Endothelial cell of umbilical vein (primary cell): ENCODE results near the gene ANXA2. TPM values are rescaled to one million over a fixed set of nuclear protein-coding genes. Genes with fewer than 3 reads are reported as not detected.
A peak's percentile ranks its signal among the peaks of the same experiment; 100 is the strongest.
"Not testable (repeated sequence)": the region's sequence is repeated elsewhere in the genome, so short reads cannot be mapped to it uniquely, and the experiment has no call there.

Source experiments
- BruUV-seq: library from RNA; stranded (reverse); fragments of 400-500 nt; replicated peaks from 2 replicates; lab custom pipeline; 2021; lab: Mats Ljungman, UMichigan
- CTCF ChIA-PET: fragments of 300-600, 350-600 bp; sonication (Branson Sonifier 250); formaldehyde crosslinking; loops from one replicate; lab custom pipeline; 2021; ENCODE audit warnings: antibody characterized with exemption, inconsistent platforms; lab: Charles Lee
- POLR2A ChIA-PET: fragments of 300-600, 350-600 bp; sonication (Branson Sonifier 250); formaldehyde crosslinking; loops from one replicate; lab custom pipeline; 2021; ENCODE audit warnings: antibody characterized with exemption, inconsistent platforms; lab: Charles Lee
- DNase-seq: peaks from one replicate; pipeline ENCODE4 v3.0.0-alpha.2; 2011; ENCODE audit warnings: low read depth, low spot score
- FAIRE-seq: peaks from 2 replicates; lab custom pipeline; 2011; peaks lifted over from hg19 to GRCh38; lab: Jason Lieb, UNC
- H2AFZ ChIP-seq: 2 replicates; pipeline ENCODE4 v1.6.0; 2012; ENCODE audit warnings: low read depth, low read length, control low read depth, inconsistent platforms
- H3K27ac ChIP-seq: 2 replicates; pipeline ENCODE4 v1.5.1; 2011; ENCODE audit warnings: low read depth, mild to moderate bottlenecking, control low read depth, low read length, moderate library complexity; ENCODE audit not compliant: insufficient read depth
- H3K27me3 ChIP-seq, 2 experiments: 2 replicates each; pipeline versions ENCODE4 v1.6.0 to v1.6.1; 2011; ENCODE audit warnings: low read length in 2 of 2, mixed read lengths in 1 of 2; ENCODE audit not compliant: control insufficient read depth in 2 of 2, insufficient read depth in 2 of 2
- H3K36me3 ChIP-seq, 2 experiments: 2 replicates in 1 of 2; 3 replicates in 1 of 2; pipeline ENCODE4 v1.5.1; 2011; ENCODE audit warnings: low read length in 2 of 2, mild to moderate bottlenecking in 1 of 2, moderate library complexity in 1 of 2; ENCODE audit not compliant: control insufficient read depth in 2 of 2, insufficient read depth in 2 of 2; ENCODE audit errors: extremely low read depth in 1 of 2
- H3K4me1 ChIP-seq: 3 replicates; pipeline ENCODE4 v1.5.1; 2011; ENCODE audit warnings: mild to moderate bottlenecking, low read length; ENCODE audit not compliant: control insufficient read depth, insufficient read depth; ENCODE audit errors: extremely low read depth
- H3K4me2 ChIP-seq: 2 replicates; pipeline ENCODE4 v1.6.1; 2011; ENCODE audit warnings: low read length, control low read depth, mixed read lengths; ENCODE audit not compliant: insufficient read depth
- H3K4me3 ChIP-seq, 3 experiments: fragments of 200-600 bp in 1 of 3; sonication (generic), shearing (Covaris generic) in 1 of 3; replicated peaks in 1 of 3; 2 replicates each; pipeline ENCODE4 v1.5.1; 2011 to 2016; ENCODE audit warnings: control low read depth in 3 of 3, low read length in 3 of 3, mild to moderate bottlenecking in 2 of 3, inconsistent platforms in 1 of 3, low read depth in 1 of 3, moderate library complexity in 1 of 3; ENCODE audit not compliant: insufficient read depth in 1 of 3
- H3K79me2 ChIP-seq: 2 replicates; pipeline ENCODE4 v1.6.0; 2012; ENCODE audit warnings: low read length, inconsistent platforms; ENCODE audit not compliant: control insufficient read depth, insufficient read depth
- H3K9ac ChIP-seq: replicated peaks from 2 replicates; pipeline ENCODE3; 2011; ENCODE audit warnings: low read length, control low read depth; ENCODE audit not compliant: insufficient read depth; ENCODE audit errors: extremely low read depth
- H3K9me1 ChIP-seq: replicated peaks from 3 replicates; pipeline ENCODE4 v1.6.0; 2011; ENCODE audit warnings: mild to moderate bottlenecking, low read length; ENCODE audit not compliant: control insufficient read depth, insufficient read depth; ENCODE audit errors: extremely low read depth
- H3K9me3 ChIP-seq: replicated peaks from 2 replicates; pipeline ENCODE4 v1.5.1; 2012; ENCODE audit warnings: low read length, inconsistent platforms; ENCODE audit not compliant: control insufficient read depth, insufficient read depth
- H4K20me1 ChIP-seq: replicated peaks from 2 replicates; pipeline ENCODE3; 2011; ENCODE audit warnings: mild to moderate bottlenecking, low read length; ENCODE audit not compliant: control insufficient read depth, insufficient read depth; ENCODE audit errors: extremely low read depth
- EZH2 ChIP-seq: IDR thresholded peaks from 2 replicates; pipeline ENCODE4 v1.6.1; 2012; ENCODE audit warnings: borderline replicate concordance, low read depth, mild to moderate bottlenecking, moderate library complexity, low read length, inconsistent platforms; ENCODE audit not compliant: severe bottlenecking
- FOS ChIP-seq: IDR thresholded peaks from 2 replicates; pipeline ENCODE4 v1.6.1; 2011; ENCODE audit warnings: mild to moderate bottlenecking, low read length, moderate library complexity, borderline replicate concordance; ENCODE audit not compliant: insufficient read depth
- GATA2 ChIP-seq: IDR thresholded peaks from 2 replicates; pipeline ENCODE4 v1.7.0; 2011; ENCODE audit warnings: low read depth, mild to moderate bottlenecking, moderate library complexity, mixed read lengths, low read length; ENCODE audit not compliant: insufficient read length, insufficient read depth
- JUN ChIP-seq: IDR thresholded peaks from 2 replicates; pipeline ENCODE4 v1.6.1; 2011; ENCODE audit warnings: borderline replicate concordance, low read depth; ENCODE audit not compliant: insufficient read length, insufficient read depth
- MYC ChIP-seq: IDR thresholded peaks from one replicate; pipeline ENCODE4 v1.6.1; 2011; ENCODE audit warnings: mild to moderate bottlenecking, low read depth, low read length
- POLR2A ChIP-seq: IDR thresholded peaks from 2 replicates; pipeline ENCODE4 v1.6.1; 2012; ENCODE audit warnings: low read depth, mild to moderate bottlenecking, control low read depth, low read length
- POLR2AphosphoS5 ChIP-seq: IDR thresholded peaks from 2 replicates; pipeline ENCODE4 v1.6.1; 2012; ENCODE audit warnings: low read depth, mild to moderate bottlenecking, control low read depth, low read length, moderate library complexity; ENCODE audit not compliant: insufficient read depth
- dilution Hi-C: fragments of 300-500 bp; cut with MboI; formaldehyde crosslinking; loops from one replicate; pipeline ENCODE4 v1.15.0; 2019; ENCODE audit warnings: low sequenced_read_pairs; ENCODE audit not compliant: extremely low pct_ligation_motif_present
- intact Hi-C: fragments of 100-400 bp; cut with micrococcal nuclease; formaldehyde crosslinking; loops from one replicate; pipeline ENCODE4 v1.10.0; 2022
- polyA plus RNA-seq, 4 experiments: library from polyadenylated mRNA; depleted of rRNA in 3 of 4; stranded (reverse) in 3 of 4; unstranded in 1 of 4; fragments of >200 nt; gene quantifications; 2 replicates each; pipeline versions ENCODE4 v1.2.1 to v1.2.3, GENCODE V29; 2011 to 2012; ENCODE audit warnings: missing spikeins in 1 of 4
- total RNA-seq: library from RNA; stranded (reverse); gene quantifications from 2 replicates; pipeline ENCODE4 v1.2.3, GENCODE V29; 2021
- TF ChIP-seq, protein P1 (sequence below), 2 donors: IDR thresholded peaks; 1 replicate in 1 of 2; 2 replicates in 1 of 2; pipeline ENCODE4 v1.5.1; 2011; ENCODE audit warnings: low read length in 2 of 2, mild to moderate bottlenecking in 2 of 2, moderate library complexity in 2 of 2, control low read depth in 1 of 2, inconsistent platforms in 1 of 2, low read depth in 1 of 2; ENCODE audit not compliant: insufficient read depth in 1 of 2; ENCODE audit errors: extremely low read depth in 1 of 2
- TF ChIP-seq, protein P2 (sequence below): IDR thresholded peaks from 2 replicates; pipeline ENCODE4 v1.6.1; 2011; ENCODE audit not compliant: insufficient read depth, insufficient read length

The ANXA2 gene
- total and polyA plus RNA-seq, 2 donors (not counting 3 experiments of a cell fraction or from before 2014, with no cell fraction given) = 2,725 to 3,299 TPM

DNA sequence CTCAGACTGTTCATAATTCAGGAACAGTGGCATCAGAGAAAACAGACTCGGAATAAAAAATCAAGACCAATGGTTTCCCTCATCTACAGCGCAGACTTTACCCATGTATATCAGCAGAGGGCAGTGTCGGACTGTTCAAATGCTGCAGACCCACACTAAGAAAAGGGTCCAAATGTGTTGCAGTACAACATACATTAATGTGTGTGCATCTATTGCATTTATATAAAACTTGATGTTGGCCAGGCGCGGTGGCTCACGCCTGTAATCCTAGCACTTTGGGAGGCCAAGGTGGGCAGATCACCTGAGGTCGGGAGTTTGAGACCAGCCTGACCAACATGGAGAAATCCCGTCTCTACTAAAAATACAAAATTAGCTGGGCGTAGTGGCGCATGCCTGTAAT is 38.0 kb downstream of the ANXA2 start:
- H3K4me3 ChIP-seq, H3K9me3 ChIP-seq, H2AFZ ChIP-seq, H3K9ac ChIP-seq, FAIRE-seq, H3K27me3 ChIP-seq, H3K4me2 ChIP-seq, BruUV-seq, H3K9me1 ChIP-seq, dilution Hi-C loops, H4K20me1 ChIP-seq: not testable (repeated sequence)
- peak; percentile 68 for DNase-seq
- peak overlapping the region; percentile 38 for H3K27ac ChIP-seq
- POLR2A ChIA-PET = interaction anchor here (1.6 kb wide), 1 partner anchor 15 kb away, joined by 4 read pairs; no protein-coding TSS in a partner anchor
- H3K4me1 ChIP-seq = peaks cover 42% of the 10 kb centered on the region
- TF ChIP-seq, protein P1, sequence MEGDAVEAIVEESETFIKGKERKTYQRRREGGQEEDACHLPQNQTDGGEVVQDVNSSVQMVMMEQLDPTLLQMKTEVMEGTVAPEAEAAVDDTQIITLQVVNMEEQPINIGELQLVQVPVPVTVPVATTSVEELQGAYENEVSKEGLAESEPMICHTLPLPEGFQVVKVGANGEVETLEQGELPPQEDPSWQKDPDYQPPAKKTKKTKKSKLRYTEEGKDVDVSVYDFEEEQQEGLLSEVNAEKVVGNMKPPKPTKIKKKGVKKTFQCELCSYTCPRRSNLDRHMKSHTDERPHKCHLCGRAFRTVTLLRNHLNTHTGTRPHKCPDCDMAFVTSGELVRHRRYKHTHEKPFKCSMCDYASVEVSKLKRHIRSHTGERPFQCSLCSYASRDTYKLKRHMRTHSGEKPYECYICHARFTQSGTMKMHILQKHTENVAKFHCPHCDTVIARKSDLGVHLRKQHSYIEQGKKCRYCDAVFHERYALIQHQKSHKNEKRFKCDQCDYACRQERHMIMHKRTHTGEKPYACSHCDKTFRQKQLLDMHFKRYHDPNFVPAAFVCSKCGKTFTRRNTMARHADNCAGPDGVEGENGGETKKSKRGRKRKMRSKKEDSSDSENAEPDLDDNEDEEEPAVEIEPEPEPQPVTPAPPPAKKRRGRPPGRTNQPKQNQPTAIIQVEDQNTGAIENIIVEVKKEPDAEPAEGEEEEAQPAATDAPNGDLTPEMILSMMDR (IDR thresholded peaks at IDR 0.05; ENCODE audit: extremely low read depth in 1 of 2, insufficient read depth in 1 of 2, low read depth in 1 of 2, low read length in 2 of 2) = peak; percentile 58 to 69
- peaks cover 44 to 73% of the 10 kb centered on the region in 2 experiments for H3K36me3 ChIP-seq
- H3K79me2 ChIP-seq = peaks cover 88% of the 10 kb centered on the region
- intact Hi-C loops = loop anchor here (1.0 to 5.0 kb wide), 5 partner anchors 15 to 162 kb away; partner anchors contain the start of gene ANXA2
- CTCF ChIA-PET = interaction anchor here (0.7 to 7.3 kb wide), 21 partner anchors 9 to 669 kb away, joined by 3 to 84 read pairs (median 4); no protein-coding TSS in a partner anchor

DNA sequence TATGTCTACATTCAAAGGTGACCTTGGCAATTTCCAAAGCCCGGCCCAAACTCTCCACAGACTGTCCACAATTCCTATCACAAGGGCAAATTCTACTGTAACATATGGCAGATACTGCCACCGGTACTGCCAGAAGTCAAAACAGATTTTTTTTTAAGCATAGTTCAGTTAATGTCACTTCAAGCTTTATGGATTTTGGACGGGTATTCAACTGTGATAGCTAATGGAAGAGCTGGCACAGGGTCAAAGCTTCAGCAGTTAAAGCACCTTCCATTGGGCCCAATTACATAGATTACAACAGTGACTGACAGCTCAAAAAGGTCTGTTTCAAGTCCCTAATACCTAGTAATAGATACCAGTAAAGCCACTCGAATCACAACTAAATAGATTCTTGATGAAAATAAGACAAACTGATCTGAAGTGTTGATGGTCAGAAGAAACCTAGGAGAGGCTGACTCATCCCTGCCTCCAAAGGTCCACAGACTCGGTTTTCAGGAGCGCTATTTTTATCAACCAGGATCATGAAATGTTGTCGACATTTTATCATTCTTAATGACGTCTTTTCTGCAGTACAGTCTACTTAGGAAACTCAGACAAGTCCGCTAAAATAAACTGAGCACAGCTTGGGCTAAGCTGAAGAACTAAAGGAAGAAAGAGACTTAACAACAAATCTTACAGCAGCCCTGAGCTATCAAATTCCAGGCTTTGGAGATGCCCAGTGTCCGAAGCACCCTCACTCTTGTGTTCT is 38.7 kb downstream of the ANXA2 start:
- Histone ChIP-seq H3K27me3 (no peaks in the 10 kb centered on the region), H2AFZ (no peak overlapping the region), H3K27ac (peak overlapping the region; percentile 38), H3K36me3 (peaks cover 47 to 73% of the 10 kb centered on the region in 2 experiments), H4K20me1 (peaks cover 8% of the 10 kb centered on the region), H3K9me1 (no peaks in the 10 kb centered on the region), H3K4me3 (no peak overlapping the region), H3K9me3 (no peaks in the 10 kb centered on the region), H3K4me1 (peaks cover 36% of the 10 kb centered on the region), H3K4me2 (no peak overlapping the region), H3K9ac (no peak overlapping the region), H3K79me2 (peaks cover 84% of the 10 kb centered on the region)
- CTCF ChIA-PET = interaction anchor here (0.6 to 7.3 kb wide), 24 partner anchors 8 to 668 kb away, joined by 3 to 84 read pairs (median 4); no protein-coding TSS in a partner anchor
- dilution Hi-C loops = no loop called here
- DNase-seq (peak; percentile 37), FAIRE-seq (peak; percentile 47)
- TF ChIP-seq, protein P2, sequence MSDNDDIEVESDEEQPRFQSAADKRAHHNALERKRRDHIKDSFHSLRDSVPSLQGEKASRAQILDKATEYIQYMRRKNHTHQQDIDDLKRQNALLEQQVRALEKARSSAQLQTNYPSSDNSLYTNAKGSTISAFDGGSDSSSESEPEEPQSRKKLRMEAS = no peak
- TF ChIP-seq GATA2 (no peak), JUN (no peak), EZH2 (no peak), MYC (no peak), FOS (no peak), POLR2A (no peak), POLR2AphosphoS5 (no peak)
- TF ChIP-seq, protein P1 (IDR thresholded peaks at IDR 0.05; ENCODE audit: extremely low read depth in 1 of 2, insufficient read depth in 1 of 2, low read depth in 1 of 2, low read length in 2 of 2) = no peak
- POLR2A ChIA-PET = interaction anchor here (0.7 to 1.6 kb wide), 2 partner anchors 16 to 17 kb away, joined by 3 to 4 read pairs; no protein-coding TSS in a partner anchor
- intact Hi-C loops = loop anchor here (1.0 kb wide), 3 partner anchors 15 to 162 kb away; no protein-coding TSS in a partner anchor
- TSS peak; percentile 0 for BruUV-seq
